Measurements from ENCODE around the gene EML1. TPM values are rescaled to one million over a fixed set of nuclear protein-coding genes. Genes with fewer than 3 reads are reported as not detected.

The EML1 gene
- total RNA-seq, 1 experiment from 2014 or later, result 9.5 TPM

DNA sequence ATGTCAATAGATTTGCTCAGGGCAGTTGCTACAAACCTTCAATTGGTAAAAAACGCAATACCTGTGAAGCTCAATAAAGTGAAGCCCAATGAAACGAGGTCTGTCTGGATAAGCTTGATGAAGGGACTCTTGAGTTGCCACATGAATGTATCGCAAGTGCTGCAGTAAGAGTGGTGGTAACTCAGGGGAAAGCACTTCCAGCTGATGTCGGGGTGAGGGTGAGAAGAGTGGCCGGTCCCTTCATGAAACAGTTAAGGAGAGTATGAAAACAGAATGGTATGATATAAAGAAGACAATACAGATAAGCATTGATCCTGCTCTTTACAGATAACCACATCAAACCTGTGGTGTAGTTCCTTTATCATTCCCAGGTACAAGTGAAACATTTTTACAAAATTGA is 188.6 kb downstream of the EML1 start:
- no peak overlapping the region for H3K4me3 Mint-ChIP-seq (ENCODE audit: unreplicated experiment)
- no peak overlapping the region for H3K27ac Mint-ChIP-seq (ENCODE audit: low read depth, unreplicated experiment)
- peaks cover 23% of the 10 kb centered on the region for H3K4me1 Mint-ChIP-seq (ENCODE audit: insufficient read depth, unreplicated experiment)
- no peak for DNase-seq (ENCODE audit: unreplicated experiment)
- TF ChIP-seq, protein P1, sequence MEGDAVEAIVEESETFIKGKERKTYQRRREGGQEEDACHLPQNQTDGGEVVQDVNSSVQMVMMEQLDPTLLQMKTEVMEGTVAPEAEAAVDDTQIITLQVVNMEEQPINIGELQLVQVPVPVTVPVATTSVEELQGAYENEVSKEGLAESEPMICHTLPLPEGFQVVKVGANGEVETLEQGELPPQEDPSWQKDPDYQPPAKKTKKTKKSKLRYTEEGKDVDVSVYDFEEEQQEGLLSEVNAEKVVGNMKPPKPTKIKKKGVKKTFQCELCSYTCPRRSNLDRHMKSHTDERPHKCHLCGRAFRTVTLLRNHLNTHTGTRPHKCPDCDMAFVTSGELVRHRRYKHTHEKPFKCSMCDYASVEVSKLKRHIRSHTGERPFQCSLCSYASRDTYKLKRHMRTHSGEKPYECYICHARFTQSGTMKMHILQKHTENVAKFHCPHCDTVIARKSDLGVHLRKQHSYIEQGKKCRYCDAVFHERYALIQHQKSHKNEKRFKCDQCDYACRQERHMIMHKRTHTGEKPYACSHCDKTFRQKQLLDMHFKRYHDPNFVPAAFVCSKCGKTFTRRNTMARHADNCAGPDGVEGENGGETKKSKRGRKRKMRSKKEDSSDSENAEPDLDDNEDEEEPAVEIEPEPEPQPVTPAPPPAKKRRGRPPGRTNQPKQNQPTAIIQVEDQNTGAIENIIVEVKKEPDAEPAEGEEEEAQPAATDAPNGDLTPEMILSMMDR (IDR thresholded peaks at IDR 0.05; ENCODE audit: unreplicated experiment), result no peak
- no peaks in the 10 kb centered on the region for H3K36me3 Mint-ChIP-seq (ENCODE audit: insufficient read depth, unreplicated experiment)
- H3K9me3 Mint-ChIP-seq (ENCODE audit: unreplicated experiment), result no peaks in the 10 kb centered on the region
- H3K27me3 Mint-ChIP-seq (ENCODE audit: insufficient read depth, unreplicated experiment), result no peaks in the 10 kb centered on the region
- CTCF ChIA-PET, result interaction anchor here (0.6 to 5.6 kb wide), 26 partner anchors 9 to 398 kb away, joined by 3 to 89 read pairs (median 4); no protein-coding TSS in a partner anchor
- intact Hi-C loops (cut with micrococcal nuclease), result loop anchor here (1.0 kb wide), 4 partner anchors 43 to 211 kb away; no protein-coding TSS in a partner anchor
- no TSS peak for BruUV-seq (replicated peaks)
- POLR2A ChIA-PET, result interaction anchor here (0.6 to 4.1 kb wide), 11 partner anchors 9 to 377 kb away, joined by 3 to 40 read pairs (median 5); no protein-coding TSS in a partner anchor

DNA sequence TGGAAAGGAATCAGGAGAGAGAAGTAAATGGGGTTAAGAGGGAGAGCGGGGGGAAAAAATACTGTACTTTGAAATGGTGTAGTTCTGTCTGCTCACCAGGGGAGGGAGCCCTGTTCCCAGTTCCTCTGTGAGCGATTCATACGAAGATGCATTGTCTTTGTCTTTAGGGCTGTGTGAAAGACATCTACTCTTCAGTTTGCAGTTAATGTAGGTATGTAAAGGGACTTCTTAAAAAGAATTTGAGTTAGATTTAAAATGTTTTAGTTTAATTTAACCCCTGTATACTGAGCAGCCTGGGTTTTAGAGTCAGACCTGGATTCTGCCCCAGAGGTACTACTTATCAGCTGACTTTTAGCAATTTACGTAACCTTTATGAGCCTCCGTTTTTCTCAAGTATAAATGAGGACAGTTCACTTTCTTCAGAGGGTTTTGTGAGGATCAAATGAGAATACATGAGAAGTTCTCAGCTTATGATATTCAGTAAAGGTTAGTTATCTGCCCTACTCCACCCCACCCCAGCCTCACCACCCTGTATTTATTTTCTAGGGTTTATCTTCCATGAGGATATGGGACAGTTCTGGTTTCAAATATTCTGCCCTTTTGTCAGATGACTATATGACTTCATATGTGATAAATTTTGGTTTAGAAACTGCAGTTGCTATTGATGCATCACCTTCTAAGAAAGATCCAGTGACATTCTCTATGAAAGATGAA is 189.5 kb downstream of the EML1 start:
- TF ChIP-seq, protein P1 (IDR thresholded peaks at IDR 0.05; ENCODE audit: unreplicated experiment), result peak; percentile 87
- Mint-ChIP-seq H3K4me1 (ENCODE audit: insufficient read depth, unreplicated experiment) (peaks cover 22% of the 10 kb centered on the region), H3K27me3 (ENCODE audit: insufficient read depth, unreplicated experiment) (no peaks in the 10 kb centered on the region), H3K27ac (ENCODE audit: low read depth, unreplicated experiment) (no peak overlapping the region), H3K36me3 (ENCODE audit: insufficient read depth, unreplicated experiment) (no peaks in the 10 kb centered on the region), H3K4me3 (ENCODE audit: unreplicated experiment) (no peak overlapping the region), H3K9me3 (ENCODE audit: unreplicated experiment) (no peaks in the 10 kb centered on the region)
- no TSS peak for BruUV-seq (replicated peaks)
- POLR2A ChIA-PET, result interaction anchor here (1.0 to 4.1 kb wide), 7 partner anchors 10 to 377 kb away, joined by 3 to 40 read pairs (median 5); no protein-coding TSS in a partner anchor
- CTCF ChIA-PET, result interaction anchor here (0.6 to 5.6 kb wide), 44 partner anchors 8 to 397 kb away, joined by 3 to 89 read pairs (median 4); no protein-coding TSS in a partner anchor
- intact Hi-C loops (cut with micrococcal nuclease), result loop anchor here (1.0 kb wide), 4 partner anchors 43 to 211 kb away; no protein-coding TSS in a partner anchor
- DNase-seq (ENCODE audit: unreplicated experiment), result peak; percentile 74

DNA sequence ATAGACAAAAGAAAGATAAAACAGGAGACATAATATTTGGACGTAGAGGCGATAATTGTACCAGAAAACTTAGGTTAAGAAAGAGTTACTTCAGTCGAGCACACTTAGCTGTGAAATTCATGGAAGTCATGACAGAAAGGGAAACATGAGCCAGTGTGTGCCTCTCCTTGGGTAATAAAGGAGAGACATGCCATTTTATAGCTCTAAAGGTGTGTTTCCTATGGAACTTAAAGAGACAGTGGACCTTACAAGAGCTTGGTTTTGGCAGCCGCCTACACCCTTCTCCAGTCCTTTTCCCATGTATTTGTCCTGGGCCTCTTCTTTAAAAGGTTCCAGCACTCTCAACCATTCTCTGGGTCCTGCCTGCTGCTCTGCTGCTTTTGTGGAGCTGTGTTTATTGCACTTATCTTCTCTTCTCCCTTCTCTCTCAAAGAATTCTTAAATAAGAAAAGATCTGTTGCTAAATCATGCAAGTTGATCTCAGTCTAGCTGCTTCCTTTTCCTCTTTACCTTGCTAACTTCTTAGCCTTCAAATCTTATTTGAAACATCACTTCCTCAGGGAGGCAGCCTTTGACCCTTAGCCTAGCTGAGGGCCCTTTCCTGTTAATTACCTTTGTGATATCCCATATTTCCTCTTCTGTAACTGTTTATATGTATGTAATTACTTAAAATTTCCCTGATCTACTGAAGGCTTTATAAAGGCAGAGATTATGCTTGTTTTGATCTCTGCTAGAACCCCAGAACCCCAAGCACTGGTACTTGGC is 190.2 kb downstream of the EML1 start:
- CTCF ChIA-PET, result interaction anchor here (0.6 to 5.6 kb wide), 35 partner anchors 9 to 333 kb away, joined by 3 to 89 read pairs (median 4); no protein-coding TSS in a partner anchor
- TF ChIP-seq, protein P1 (IDR thresholded peaks at IDR 0.05; ENCODE audit: unreplicated experiment), result no peak
- no peaks in the 10 kb centered on the region for H3K36me3 Mint-ChIP-seq (ENCODE audit: insufficient read depth, unreplicated experiment)
- no peak overlapping the region for H3K4me3 Mint-ChIP-seq (ENCODE audit: unreplicated experiment)
- H3K9me3 Mint-ChIP-seq (ENCODE audit: unreplicated experiment), result no peaks in the 10 kb centered on the region
- no peak for DNase-seq (ENCODE audit: unreplicated experiment)
- POLR2A ChIA-PET, result interaction anchor here (0.5 to 4.1 kb wide), 7 partner anchors 11 to 209 kb away, joined by 3 to 40 read pairs (median 5); no protein-coding TSS in a partner anchor
- H3K27ac Mint-ChIP-seq (ENCODE audit: low read depth, unreplicated experiment), result no peak overlapping the region
- no peaks in the 10 kb centered on the region for H3K27me3 Mint-ChIP-seq (ENCODE audit: insufficient read depth, unreplicated experiment)
- no TSS peak for BruUV-seq (replicated peaks)
- intact Hi-C loops (cut with micrococcal nuclease), result no loop called here
- peaks cover 22% of the 10 kb centered on the region for H3K4me1 Mint-ChIP-seq (ENCODE audit: insufficient read depth, unreplicated experiment)

DNA sequence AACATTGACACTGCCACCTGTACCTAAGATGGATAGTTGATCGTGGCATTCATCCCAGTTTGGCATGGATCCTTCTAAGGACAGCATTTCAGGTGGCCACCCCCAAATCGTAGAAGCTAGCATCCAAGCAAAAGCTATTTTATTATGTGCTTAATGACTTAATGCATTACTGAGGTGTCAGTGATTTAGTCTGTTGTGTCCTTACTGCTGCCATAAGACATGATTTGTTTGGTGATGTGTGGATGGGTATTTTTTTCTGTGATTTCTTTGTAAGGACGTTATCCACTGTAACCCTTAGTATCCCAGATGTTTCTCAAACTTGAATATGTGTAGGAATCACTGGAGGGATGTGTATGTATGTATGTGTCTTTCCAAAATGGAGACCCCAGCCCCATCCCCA is 190.8 kb downstream of the EML1 start:
- BruUV-seq (replicated peaks), result no TSS peak
- H3K27me3 Mint-ChIP-seq (ENCODE audit: insufficient read depth, unreplicated experiment), result no peaks in the 10 kb centered on the region
- H3K27ac Mint-ChIP-seq (ENCODE audit: low read depth, unreplicated experiment), result no peak overlapping the region
- TF ChIP-seq, protein P1 (IDR thresholded peaks at IDR 0.05; ENCODE audit: unreplicated experiment), result no peak
- CTCF ChIA-PET, result interaction anchor here (1.0 to 5.6 kb wide), 11 partner anchors 9 to 209 kb away, joined by 3 to 89 read pairs (median 5); no protein-coding TSS in a partner anchor
- POLR2A ChIA-PET, result interaction anchor here (0.7 to 4.1 kb wide), 5 partner anchors 41 to 209 kb away, joined by 3 to 40 read pairs (median 7); no protein-coding TSS in a partner anchor
- H3K4me1 Mint-ChIP-seq (ENCODE audit: insufficient read depth, unreplicated experiment), result peaks cover 22% of the 10 kb centered on the region
- H3K9me3 Mint-ChIP-seq (ENCODE audit: unreplicated experiment), result no peaks in the 10 kb centered on the region
- H3K4me3 Mint-ChIP-seq (ENCODE audit: unreplicated experiment), result no peak overlapping the region
- intact Hi-C loops (cut with micrococcal nuclease), result no loop called here
- DNase-seq (ENCODE audit: unreplicated experiment), result no peak
- no peaks in the 10 kb centered on the region for H3K36me3 Mint-ChIP-seq (ENCODE audit: insufficient read depth, unreplicated experiment)

All from MCF 10A (cell line).